ENCODE data around the gene ZNF32. TPM values are rescaled to one million over a fixed set of nuclear protein-coding genes. Genes with fewer than 3 reads are reported as not detected.

The ZNF32 gene
- total and polyA plus RNA-seq, 2 of the 4 experiments (the other 2 are of a cell fraction), result 30.1 to 31.2 TPM

- Histone ChIP-seq H4K20me1 (ENCODE audit: insufficient read depth, low read length) (no peaks in the 10 kb centered on the region), H3K27me3 (ENCODE audit: control insufficient read depth, insufficient read depth, low read length) (no peaks in the 10 kb centered on the region), H3K4me2 (ENCODE audit: low read depth, low read length) (no peak overlapping the region), H3K23ac (ENCODE audit: low read depth, low read length) (no peak overlapping the region), H2BK5ac (ENCODE audit: low read depth, low read length, poor library complexity, severe bottlenecking) (no peak overlapping the region), H2BK20ac (ENCODE audit: low read depth, low read length) (no peak overlapping the region), H3K4ac (ENCODE audit: low read depth, low read length) (no peak overlapping the region), H2BK120ac (ENCODE audit: low read depth, low read length) (no peak overlapping the region), H2AFZ (replicated peaks; ENCODE audit: low read length, poor library complexity) (no peak overlapping the region), H3K9me3 (ENCODE audit: control insufficient read depth, insufficient read depth, low read length) (no peaks in the 10 kb centered on the region), H3K27ac (ENCODE audit: insufficient read depth, low read length) (no peak overlapping the region), H2AK5ac (ENCODE audit: low read depth, low read length) (no peak overlapping the region), H2BK15ac (ENCODE audit: low read depth, low read length) (no peak overlapping the region), H4K8ac (ENCODE audit: low read depth in 2 of 2, low read length in 2 of 2) (no peak overlapping the region), H2AK9ac (replicated peaks; ENCODE audit: low read depth, low read length, poor library complexity) (no peak overlapping the region), H3K9me1 (ENCODE audit: insufficient read depth, low read length) (peaks cover 6% of the 10 kb centered on the region; the same call in 1 of the 2 replicates), H4K5ac (ENCODE audit: low read depth, low read length) (no peak overlapping the region), H3K79me1 (ENCODE audit: low read depth in 1 of 2, low read length in 2 of 2) (no peaks in the 10 kb centered on the region), H3K4me3 (ENCODE audit: insufficient read depth, low read depth, low read length) (no peak overlapping the region), H3K14ac (replicated peaks; ENCODE audit: low read depth, low read length) (no peak overlapping the region), H4K91ac (ENCODE audit: insufficient read depth, low read depth, low read length) (no peak overlapping the region), H3K36me3 (ENCODE audit: control insufficient read depth, insufficient read depth, low read length) (no peaks in the 10 kb centered on the region), H3K9ac (ENCODE audit: low read depth, low read length) (no peak overlapping the region), H3K56ac (ENCODE audit: extremely low read depth, insufficient read depth, low read length) (no peak overlapping the region), H3K4me1 (ENCODE audit: control insufficient read depth, insufficient read depth, low read length) (peaks cover 8% of the 10 kb centered on the region; the same call in 1 of the 2 replicates), H3K18ac (ENCODE audit: low read depth, low read length) (no peak overlapping the region)
- DNase-seq (no peak), ATAC-seq (ENCODE audit: low read depth) (no peak)
- 83% methylated on average over 1 of the region's 7 CpGs; no CpG with 5 or more reads in 1 of the 2 experiments for WGBS, 2 experiments (ENCODE audit: extremely low coverage in 2 of 2, insufficient read length in 1 of 2)
- no peak for TF ChIP-seq RAD21 (IDR thresholded peaks at IDR 0.05; ENCODE audit: low read length)
- ChIA-PET CTCF (no interaction called here), POLR2A (ENCODE audit: unreplicated experiment) (no interaction called here)
- intact Hi-C loops (cut with micrococcal nuclease) (loop anchor here (5.0 to 10.0 kb wide), 4 partner anchors 113 to 1168 kb away; no protein-coding TSS in a partner anchor), in situ Hi-C loops (cut with MboI; ENCODE audit: low sequenced_read_pairs) (no loop called here), dilution Hi-C loops (cut with HindIII; ENCODE audit: low sequenced_read_pairs, unreplicated experiment) (no loop called here)
- BruUV-seq (replicated peaks), result no TSS peak
These were observed 45.8 kb upstream of the ZNF32 start for GRCh38 chr10:43694526-43694925.
